Suppressor macrophage (primary cell): ENCODE results near the gene FCN1.
A peak's percentile ranks its signal among the peaks of the same experiment; 100 is the strongest.

Experiments
- DNase-seq, 4 experiments: peaks; one replicate each; pipeline ENCODE4 v3.0.0-alpha.2; 2020 to 2022

The FCN1 gene

GRCh38 chr9:134891053-134891452 is 26.7 kb downstream of the FCN1 start:
- peak in 3 of 4 experiments; percentile 16 to 47 (median 40) for DNase-seq

- DNase-seq = no peak
Measured at GRCh38 chr9:134890155-134890495, 27.6 kb downstream of the FCN1 start.

DNA sequence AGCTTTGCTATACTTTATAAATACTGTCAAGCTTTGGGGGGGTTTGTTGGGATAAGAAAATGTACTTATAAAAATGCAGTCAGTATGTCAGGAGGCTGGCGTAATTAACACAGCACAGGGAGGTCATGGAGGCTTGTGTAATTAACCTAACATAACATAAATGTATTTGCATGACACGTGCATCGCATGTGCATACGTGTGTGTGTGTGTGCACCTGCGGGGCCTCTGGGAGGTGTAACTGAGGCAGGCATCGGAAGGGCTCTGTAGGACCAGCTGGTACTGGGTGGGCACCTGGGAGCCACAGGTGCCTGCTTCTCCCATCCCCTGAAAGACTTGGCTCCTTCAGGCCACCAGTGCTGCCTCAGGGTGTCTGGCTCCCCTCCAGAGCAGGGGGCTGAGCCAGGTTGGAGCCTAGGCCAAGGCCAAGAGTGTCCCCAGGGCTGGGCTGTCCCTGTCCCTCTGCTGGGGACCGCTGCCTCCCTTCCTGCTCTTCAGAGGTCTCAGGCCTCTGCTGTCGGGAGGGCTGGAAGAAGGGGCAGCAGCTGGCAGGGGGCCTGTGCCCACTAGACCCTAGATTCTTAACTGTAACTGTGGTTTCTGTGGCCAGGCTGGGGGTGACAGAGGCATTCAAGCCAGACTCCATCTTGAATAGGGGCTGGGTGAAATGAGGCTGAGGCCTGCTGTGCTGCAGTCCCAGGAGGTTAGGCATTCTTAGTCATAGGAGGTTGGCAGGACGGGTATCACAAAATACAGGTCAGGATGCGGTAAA is 28.1 kb downstream of the FCN1 start:
- no peak for DNase-seq

DNA sequence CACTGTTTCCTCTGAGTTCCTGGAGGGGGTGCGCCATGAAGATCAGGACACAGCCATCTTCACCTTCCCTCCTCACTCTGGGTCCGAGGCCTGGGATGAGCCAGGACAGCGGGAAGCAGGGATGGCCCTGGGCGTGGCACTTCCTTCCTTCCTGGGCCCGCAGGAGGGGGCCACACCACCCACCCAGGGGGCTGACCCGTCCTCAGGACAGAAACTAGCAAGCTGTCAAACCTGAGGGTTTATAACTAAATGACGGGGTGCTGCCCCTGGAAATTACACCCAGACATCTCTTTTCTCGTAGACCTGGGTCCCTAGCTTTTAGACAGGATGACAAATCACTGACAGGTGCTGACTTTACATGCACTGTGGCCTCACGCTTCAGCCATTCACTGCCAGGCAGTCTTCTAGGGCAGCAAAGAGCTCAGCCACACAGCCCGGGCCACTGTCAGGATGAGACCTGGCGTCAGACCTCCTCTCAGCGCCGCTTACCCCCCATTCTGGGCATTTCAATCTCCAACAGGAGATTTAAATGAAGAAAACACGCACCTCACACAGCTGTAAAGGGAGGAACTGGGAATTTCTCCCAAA is 29.0 kb downstream of the FCN1 start:
- DNase-seq = no peak

DNA sequence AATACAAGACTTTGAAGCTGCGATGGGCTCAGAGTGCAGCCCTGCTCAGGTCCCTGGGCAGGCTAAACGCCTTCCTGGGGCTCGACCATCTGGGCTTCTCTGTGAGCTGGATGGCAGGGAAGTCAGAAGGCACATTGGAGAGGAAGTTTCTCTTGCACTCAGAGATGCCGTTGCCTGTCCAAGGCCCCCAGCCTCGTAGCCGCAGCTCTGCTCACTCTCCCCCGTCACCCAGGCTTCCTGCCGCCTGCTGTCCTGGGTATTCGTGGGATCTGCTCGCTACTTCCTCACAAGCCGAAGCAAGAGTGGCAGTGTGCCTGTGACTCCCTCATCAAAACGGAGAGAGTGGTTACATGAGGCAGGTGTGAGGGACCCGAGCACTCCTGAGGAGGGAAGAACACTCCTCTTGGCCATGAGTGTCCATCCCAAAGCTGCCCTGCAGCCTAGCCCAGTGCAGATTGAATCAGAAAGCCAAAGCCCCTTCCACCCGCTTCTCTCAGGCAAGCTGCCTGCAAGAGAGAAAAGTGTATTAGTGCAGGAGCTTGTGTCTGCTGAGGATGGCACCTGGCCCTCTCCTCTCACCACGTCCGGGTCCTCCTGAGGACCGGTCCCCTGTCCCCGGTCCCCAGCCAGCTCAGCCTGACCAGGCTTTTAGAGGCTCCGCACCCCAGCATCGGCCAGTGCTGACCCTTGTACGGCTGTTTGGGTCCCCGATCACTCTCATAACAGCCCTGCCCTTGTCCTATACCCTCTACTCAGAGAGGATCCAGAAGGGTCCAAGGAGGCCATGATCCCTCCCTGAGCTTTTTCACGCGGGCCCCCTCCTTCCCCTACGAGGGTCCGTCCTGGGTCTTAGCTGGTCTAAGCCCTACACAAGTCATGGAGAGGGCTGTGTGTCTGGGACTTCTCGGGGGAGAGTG is 29.8 kb downstream of the FCN1 start:
- peak; percentile 61 to 79 (median 72) for DNase-seq

DNA sequence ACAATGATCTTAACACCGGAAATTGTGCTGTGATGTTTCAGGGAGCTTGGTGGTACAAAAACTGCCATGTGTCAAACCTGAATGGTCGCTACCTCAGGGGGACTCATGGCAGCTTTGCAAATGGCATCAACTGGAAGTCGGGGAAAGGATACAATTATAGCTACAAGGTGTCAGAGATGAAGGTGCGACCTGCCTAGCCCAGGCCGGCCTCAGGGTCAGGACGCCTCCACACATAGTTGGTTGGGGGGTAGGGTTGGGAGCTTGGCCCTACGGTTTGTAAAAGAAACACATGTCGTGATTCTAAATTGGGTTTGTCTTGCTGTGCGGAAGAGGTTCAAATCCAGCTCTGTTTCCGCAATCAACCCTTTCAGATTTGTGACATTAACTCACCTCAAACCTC is 30.5 kb downstream of the FCN1 start:
- DNase-seq = no peak

- no peak for DNase-seq
Measured at GRCh38 chr9:134886413-134886913, 31.2 kb downstream of the FCN1 start.

GRCh38 chr9:134885679-134886412 is 31.9 kb downstream of the FCN1 start:
- no peak for DNase-seq

DNA sequence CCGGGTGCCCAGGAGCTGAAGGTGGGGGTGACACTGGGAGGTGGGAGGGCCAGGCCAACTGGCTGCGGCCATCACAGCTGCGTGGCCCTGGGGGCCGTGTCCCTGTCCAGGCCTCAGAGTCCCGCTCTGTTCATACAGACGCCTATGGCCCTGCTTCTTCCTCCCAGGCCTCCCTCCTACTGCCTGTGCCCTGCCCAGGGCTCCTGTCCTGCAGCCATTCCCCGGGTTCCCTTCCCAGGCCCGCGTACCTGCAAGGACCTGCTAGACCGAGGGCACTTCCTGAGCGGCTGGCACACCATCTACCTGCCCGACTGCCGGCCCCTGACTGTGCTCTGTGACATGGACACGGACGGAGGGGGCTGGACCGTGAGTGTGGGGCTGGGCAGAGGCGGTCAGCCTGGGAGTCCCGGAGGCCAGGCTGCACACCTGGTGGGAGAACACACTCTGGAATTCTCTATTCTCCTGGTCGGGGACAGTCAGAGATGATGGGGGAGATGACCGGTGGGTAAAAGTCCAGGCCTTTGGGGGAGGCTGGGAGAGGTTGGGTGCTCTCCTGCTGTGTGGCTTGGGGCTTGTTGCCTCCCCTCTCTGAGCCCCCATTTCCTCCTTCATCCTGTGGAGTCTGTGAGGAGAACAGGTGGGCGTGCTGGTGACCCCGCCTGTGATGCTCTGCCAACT is 32.6 kb downstream of the FCN1 start:
- DNase-seq = no peak

GRCh38 chr9:134884492-134884891 is 33.2 kb downstream of the FCN1 start:
- no peak for DNase-seq

DNA sequence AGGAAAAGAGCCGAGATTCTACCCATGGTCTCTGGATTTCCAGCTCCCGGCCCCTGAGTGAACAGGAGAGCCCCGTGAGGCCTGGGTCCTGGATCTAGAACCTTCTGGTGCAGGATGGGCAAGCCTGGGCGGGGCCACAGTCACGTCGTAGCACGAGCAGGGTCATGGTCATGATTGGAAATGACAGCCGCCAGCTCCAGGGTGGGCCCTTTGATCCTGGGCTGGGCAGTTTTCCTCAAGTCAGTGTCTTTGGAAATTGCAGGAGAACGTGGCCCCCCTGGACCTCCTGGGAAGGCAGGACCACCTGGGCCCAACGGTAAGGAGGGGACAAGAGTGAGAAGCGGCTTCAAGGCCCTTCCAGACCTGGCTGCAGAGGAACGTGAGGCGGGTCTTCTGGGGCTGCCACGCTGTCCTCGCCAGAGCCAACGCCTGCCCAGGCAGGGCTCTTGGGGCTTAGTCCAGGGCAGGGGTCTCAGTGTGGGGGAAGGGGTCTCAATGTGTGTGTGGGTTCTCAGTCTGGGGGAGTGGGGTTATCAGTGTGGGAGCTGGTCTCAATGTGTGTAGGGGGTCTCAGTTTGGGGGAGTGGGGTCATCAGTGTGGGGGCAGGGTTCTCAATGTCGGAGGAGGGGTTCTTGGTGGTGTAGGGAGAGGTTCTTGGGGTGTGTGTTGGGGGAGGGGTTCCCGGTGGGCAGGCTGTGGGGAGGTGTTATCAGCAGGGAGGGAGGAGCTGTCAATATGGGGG is 34.5 kb downstream of the FCN1 start:
- no peak for DNase-seq

DNA sequence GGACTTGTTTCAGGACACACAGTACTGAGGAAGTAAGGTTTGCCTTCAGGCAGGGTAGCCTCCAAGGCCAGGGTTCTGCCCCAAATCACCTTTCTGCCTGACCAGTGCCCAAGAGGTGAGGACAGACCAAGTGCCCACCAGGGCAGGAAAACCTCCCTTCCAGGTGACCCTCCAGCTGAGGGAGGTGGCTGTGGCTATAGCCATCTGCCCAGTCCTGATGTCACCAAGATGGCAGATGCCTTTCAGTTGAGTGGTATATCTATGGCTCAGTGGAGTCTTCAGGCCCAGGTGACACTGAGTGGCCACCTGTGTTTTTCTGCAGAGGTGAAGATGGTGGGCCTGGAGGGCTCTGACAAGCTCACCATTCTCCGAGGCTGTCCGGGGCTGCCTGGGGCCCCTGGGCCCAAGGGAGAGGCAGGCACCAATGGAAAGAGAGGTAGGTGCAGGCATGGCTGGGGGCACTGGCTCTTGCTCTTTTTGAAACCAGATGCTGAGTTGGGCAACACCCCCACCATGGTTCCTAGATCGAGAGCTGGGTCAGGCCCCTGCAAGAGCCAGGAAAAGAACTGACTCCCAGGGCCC is 35.4 kb downstream of the FCN1 start:
- no peak for DNase-seq

GRCh38 chr9:134881313-134881670 is 36.4 kb downstream of the FCN1 start:
- DNase-seq = no peak

DNA sequence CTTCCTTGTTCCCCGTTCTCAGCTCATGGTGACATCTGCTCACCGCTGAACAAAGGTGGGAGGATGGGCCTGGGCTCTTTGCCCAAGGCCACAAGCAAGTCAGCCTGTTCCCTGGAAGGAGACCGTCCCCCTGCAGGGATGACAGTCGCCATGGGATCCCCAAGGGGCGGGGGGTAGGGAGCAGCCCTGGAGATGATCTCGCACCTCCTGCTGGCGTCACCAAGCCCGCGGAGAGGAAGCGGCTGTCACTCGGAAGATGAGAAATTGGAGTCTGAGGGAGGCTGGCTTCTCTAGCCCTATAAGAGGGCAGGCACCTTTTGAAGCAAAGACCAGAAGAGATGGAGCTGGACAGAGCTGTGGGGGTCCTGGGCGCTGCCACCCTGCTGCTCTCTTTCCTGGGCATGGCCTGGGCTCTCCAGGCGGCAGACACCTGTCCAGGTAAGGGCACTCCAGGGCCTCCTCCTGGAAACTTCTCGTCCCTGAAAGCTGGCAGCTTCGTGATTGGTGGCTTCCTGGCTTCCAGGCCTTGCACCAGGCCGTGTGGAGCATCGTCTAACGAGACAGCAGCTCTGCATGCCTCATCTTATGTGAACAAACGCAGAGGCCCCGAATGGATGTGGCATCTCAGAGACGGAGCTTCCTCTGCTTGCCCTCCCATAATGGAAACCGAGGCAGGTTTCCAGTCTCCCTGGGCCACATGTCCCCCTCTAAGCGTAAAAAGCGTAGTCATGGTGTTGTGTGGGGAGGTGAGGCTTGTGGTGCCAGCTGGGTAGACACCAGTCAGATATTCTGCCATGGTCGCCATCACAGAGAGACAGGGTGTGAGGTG is 37.0 kb downstream of the FCN1 start, which contains the start of gene FCN2:
FCN2 (plus strand) TSS at position 327 of the 829 bp plus-strand sequence; CDS start at position 339, 12 bp downstream.
- DNase-seq = no peak

GRCh38 chr9:134879664-134880483 is 37.8 kb downstream of the FCN1 start:
- no peak for DNase-seq

DNA sequence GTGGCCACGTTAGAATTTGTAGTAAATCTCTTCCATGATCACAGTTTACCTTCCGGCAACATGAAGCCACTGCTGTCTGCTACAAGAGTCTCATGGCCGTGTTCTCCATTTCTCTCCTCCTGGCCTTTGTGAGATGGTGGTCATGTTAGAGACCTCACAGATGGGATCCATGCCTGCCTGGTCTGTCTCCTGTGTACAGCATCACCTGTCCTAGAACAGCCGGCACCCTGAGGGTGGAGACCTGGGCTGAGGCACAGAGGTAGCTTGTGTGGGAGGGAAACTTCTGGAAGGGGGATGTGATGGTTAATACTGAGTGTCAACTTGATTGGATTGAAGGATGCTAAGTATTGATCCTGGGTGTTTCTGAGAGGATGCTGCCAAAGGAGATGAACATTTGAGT is 40.2 kb downstream of the FCN1 start:
- no peak for DNase-seq

- DNase-seq = peak; percentile 35 to 80 (median 56)
Measured at GRCh38 chr9:134875371-134875770, 42.3 kb downstream of the FCN1 start.

DNA sequence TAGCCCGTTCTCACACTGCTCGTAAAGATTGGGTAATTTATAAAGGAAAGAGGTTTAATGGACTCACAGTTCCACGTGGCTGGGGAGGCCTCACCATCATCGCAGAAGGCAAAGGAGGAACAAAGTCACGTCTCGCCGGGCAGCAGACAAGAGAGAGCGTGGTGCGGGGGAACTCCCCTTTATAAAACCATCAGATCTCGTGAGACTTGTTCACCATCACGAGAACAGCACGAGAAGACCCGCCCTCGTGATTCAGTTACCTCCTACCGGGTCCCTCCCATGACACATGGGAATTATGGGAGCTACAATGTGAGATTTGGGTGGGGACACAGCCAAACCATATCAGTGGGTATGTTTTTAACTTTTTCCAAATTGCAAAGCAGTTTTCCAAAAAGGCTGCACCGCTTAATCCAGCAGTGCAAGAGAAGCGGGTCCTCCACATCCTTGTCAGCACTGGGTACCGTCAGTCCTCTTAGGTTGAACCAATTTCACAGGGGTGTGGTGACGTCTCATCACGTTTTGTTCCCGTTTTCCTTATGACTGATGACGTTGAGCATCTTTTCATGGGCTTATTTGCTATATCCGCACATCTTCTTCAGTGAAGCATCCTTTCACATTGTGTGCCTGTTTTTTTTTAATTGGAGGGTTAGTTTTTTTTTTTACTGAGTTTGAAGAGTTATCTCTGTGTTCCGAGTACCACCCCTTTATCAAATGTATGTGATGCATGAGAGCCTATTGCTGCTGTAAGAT is 45.1 kb downstream of the FCN1 start:
- no peak for DNase-seq
